ENCODE results near the gene KRT78.

DNA sequence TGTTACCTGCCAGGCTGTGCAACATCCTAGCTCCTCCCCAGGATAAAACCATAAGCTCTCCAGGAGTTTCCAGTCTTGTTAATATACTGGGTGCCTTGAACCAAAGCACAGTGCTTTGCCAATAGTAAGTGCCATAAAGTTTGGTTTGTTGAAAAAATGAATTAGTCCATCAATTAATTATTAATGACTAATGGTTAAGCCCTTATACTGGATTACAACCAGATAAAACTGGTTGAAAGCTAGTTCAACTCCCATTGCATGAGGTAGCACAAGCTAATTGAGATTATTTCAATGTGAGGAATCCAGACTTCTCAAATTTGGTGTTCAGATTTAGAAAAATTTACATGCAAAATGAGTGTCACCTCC lies 51.3 kb downstream of the KRT78 start:
- TF ChIP-seq, protein P1, sequence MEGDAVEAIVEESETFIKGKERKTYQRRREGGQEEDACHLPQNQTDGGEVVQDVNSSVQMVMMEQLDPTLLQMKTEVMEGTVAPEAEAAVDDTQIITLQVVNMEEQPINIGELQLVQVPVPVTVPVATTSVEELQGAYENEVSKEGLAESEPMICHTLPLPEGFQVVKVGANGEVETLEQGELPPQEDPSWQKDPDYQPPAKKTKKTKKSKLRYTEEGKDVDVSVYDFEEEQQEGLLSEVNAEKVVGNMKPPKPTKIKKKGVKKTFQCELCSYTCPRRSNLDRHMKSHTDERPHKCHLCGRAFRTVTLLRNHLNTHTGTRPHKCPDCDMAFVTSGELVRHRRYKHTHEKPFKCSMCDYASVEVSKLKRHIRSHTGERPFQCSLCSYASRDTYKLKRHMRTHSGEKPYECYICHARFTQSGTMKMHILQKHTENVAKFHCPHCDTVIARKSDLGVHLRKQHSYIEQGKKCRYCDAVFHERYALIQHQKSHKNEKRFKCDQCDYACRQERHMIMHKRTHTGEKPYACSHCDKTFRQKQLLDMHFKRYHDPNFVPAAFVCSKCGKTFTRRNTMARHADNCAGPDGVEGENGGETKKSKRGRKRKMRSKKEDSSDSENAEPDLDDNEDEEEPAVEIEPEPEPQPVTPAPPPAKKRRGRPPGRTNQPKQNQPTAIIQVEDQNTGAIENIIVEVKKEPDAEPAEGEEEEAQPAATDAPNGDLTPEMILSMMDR (IDR thresholded peaks at IDR 0.05; ENCODE audit: low read depth, low read length) = no peak
- TF ChIP-seq, protein P2, sequence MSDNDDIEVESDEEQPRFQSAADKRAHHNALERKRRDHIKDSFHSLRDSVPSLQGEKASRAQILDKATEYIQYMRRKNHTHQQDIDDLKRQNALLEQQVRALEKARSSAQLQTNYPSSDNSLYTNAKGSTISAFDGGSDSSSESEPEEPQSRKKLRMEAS (IDR thresholded peaks at IDR 0.05; ENCODE audit: low read depth, low read length) = no peak
- TF ChIP-seq POLR2A (IDR thresholded peaks at IDR 0.05; ENCODE audit: extremely low read depth, insufficient read length) = no peak
- TF ChIP-seq MYC (IDR thresholded peaks at IDR 0.05; ENCODE audit: low read depth, low read length) = no peak

Data from NB4 (cell line).